IPS DF 6.9 (cell line): ENCODE results near the gene MCF2L2.
"Not testable (repeated sequence)": the region's sequence is repeated elsewhere in the genome, so short reads cannot be mapped to it uniquely, and the experiment has no call there.

Source experiments
- DNase-seq: peaks from one replicate; pipeline ENCODE4 v3.0.0-alpha.2; 2013; ENCODE audit warnings: low read depth, low spot score
- H3K27ac ChIP-seq: one replicate; pipeline ENCODE4 v1.5.1; 2013; ENCODE audit warnings: low read length, control low read depth
- H3K27me3 ChIP-seq: 2 replicates; pipeline ENCODE4 v1.6.1; 2013; ENCODE audit warnings: mild to moderate bottlenecking, low read length; ENCODE audit not compliant: control insufficient read depth, insufficient read depth
- H3K36me3 ChIP-seq: 2 replicates; pipeline ENCODE4 v1.6.1; 2013; ENCODE audit warnings: low read length; ENCODE audit not compliant: control insufficient read depth, insufficient read depth
- H3K4me1 ChIP-seq: 2 replicates; pipeline ENCODE4 v1.6.1; 2013; ENCODE audit warnings: low read length; ENCODE audit not compliant: control insufficient read depth, insufficient read depth
- H3K4me3 ChIP-seq: 2 replicates; pipeline ENCODE4 v1.5.1; 2013; ENCODE audit warnings: mild to moderate bottlenecking, low read length
- H3K9me3 ChIP-seq: 2 replicates; pipeline ENCODE4 v1.6.1; 2013; ENCODE audit warnings: low read length, inconsistent platforms; ENCODE audit not compliant: control insufficient read depth, insufficient read depth
- WGBS: extraction: QIAGEN DNeasy Blood & Tissue Kit; methylation state at CpG from one replicate; pipeline ENCODE4 v1.1.7; 2013; ENCODE audit warnings: mixed read lengths, missing lambda C conversion rate; ENCODE audit not compliant: insufficient read length, insufficient coverage; 5-methylcytosine and 5-hydroxymethylcytosine counted together

MCF2L2 gene

GRCh38 chr3:183430325-183430957, 2.0 kb upstream of the MCF2L2 start:
- Histone ChIP-seq H3K9me3 (no peaks in the 10 kb centered on the region), H3K27ac (no peak overlapping the region), H3K4me1 (peaks cover 5% of the 10 kb centered on the region; the same call in 1 of the 2 replicates), H3K36me3 (no peaks in the 10 kb centered on the region), H3K4me3 (no peak overlapping the region), H3K27me3 (no peaks in the 10 kb centered on the region; the same call in 1 of the 2 replicates)
- WGBS, result no CpG with 5 or more reads among the region's 5 CpGs
- no peak for DNase-seq

GRCh38 chr3:183427876-183428446, 458 bp downstream of the MCF2L2 start:
- H3K4me3 ChIP-seq, result peak overlapping the region; percentile 98
- no peak for DNase-seq
- WGBS, result no CpG with 5 or more reads among the region's 47 CpGs
- H3K36me3 ChIP-seq, result no peaks in the 10 kb centered on the region
- H3K4me1 ChIP-seq, result peaks cover 2% of the 10 kb centered on the region; the same call in 1 of the 2 replicates
- H3K27me3 ChIP-seq, result no peaks in the 10 kb centered on the region
- no peak overlapping the region for H3K27ac ChIP-seq
- H3K9me3 ChIP-seq, result no peaks in the 10 kb centered on the region

- Histone ChIP-seq H3K4me3 (peak overlapping the region; percentile 98; the same call in 1 of the 2 replicates), H3K4me1 (peaks cover 2% of the 10 kb centered on the region; the same call in 1 of the 2 replicates), H3K9me3 (no peaks in the 10 kb centered on the region), H3K36me3 (no peaks in the 10 kb centered on the region), H3K27me3 (no peaks in the 10 kb centered on the region), H3K27ac (no peak overlapping the region)
- DNase-seq, result no peak
- WGBS, result no CpG with 5 or more reads among the region's 28 CpGs
Measured at GRCh38 chr3:183427196-183427875, 1.1 kb downstream of the MCF2L2 start.

GRCh38 chr3:183418807-183419206, 9.6 kb downstream of the MCF2L2 start:
- H3K4me3 ChIP-seq, H3K27ac ChIP-seq, H3K4me1 ChIP-seq, H3K36me3 ChIP-seq, H3K27me3 ChIP-seq, H3K9me3 ChIP-seq, DNase-seq: not testable (repeated sequence)
- WGBS, result no CpG with 5 or more reads among the region's 2 CpGs

- Histone ChIP-seq H3K27me3 (no peaks in the 10 kb centered on the region), H3K9me3 (no peaks in the 10 kb centered on the region), H3K4me3 (no peak overlapping the region), H3K4me1 (no peaks in the 10 kb centered on the region), H3K36me3 (no peaks in the 10 kb centered on the region), H3K27ac (no peak overlapping the region)
- WGBS, result no CpG with 5 or more reads among the region's 3 CpGs
- DNase-seq, result no peak
Measured at GRCh38 chr3:183411216-183411922, 17.1 kb downstream of the MCF2L2 start.

GRCh38 chr3:183410759-183411158, 17.7 kb downstream of the MCF2L2 start:
- DNase-seq, result no peak

GRCh38 chr3:183410280-183410679, 18.1 kb downstream of the MCF2L2 start:
- Histone ChIP-seq H3K4me3 (no peak overlapping the region), H3K36me3 (no peaks in the 10 kb centered on the region), H3K27ac (no peak overlapping the region), H3K4me1 (no peaks in the 10 kb centered on the region), H3K27me3 (no peaks in the 10 kb centered on the region), H3K9me3 (no peaks in the 10 kb centered on the region)
- no peak for DNase-seq
- WGBS, result no CpG with 5 or more reads among the region's 5 CpGs

More at GRCh38 chr3:183410759-183411158, 17.7 kb downstream of the MCF2L2 start:
- H3K27me3 ChIP-seq, result no peaks in the 10 kb centered on the region
- H3K36me3 ChIP-seq, result no peaks in the 10 kb centered on the region
- no peaks in the 10 kb centered on the region for H3K4me1 ChIP-seq
- H3K4me3 ChIP-seq, result no peak overlapping the region
- no peak overlapping the region for H3K27ac ChIP-seq
- H3K9me3 ChIP-seq, result no peaks in the 10 kb centered on the region

- Histone ChIP-seq H3K4me1 (no peaks in the 10 kb centered on the region), H3K9me3 (no peaks in the 10 kb centered on the region), H3K36me3 (no peaks in the 10 kb centered on the region), H3K4me3 (no peak overlapping the region), H3K27me3 (no peaks in the 10 kb centered on the region), H3K27ac (no peak overlapping the region)
- no CpG with 5 or more reads among the region's 2 CpGs for WGBS
- DNase-seq, result no peak
Measured at GRCh38 chr3:183409219-183409618, 19.2 kb downstream of the MCF2L2 start.

- Histone ChIP-seq H3K4me1 (no peaks in the 10 kb centered on the region), H3K9me3 (no peaks in the 10 kb centered on the region), H3K27me3 (no peaks in the 10 kb centered on the region), H3K36me3 (no peaks in the 10 kb centered on the region), H3K27ac (no peak overlapping the region), H3K4me3 (no peak overlapping the region)
- no peak for DNase-seq
- WGBS, result no CpG with 5 or more reads among the region's 1 CpG
Measured at GRCh38 chr3:183401678-183402077, 26.7 kb downstream of the MCF2L2 start.

- no CpG with 5 or more reads among the region's 13 CpGs for WGBS
- no peaks in the 10 kb centered on the region for H3K27me3 ChIP-seq
- no peaks in the 10 kb centered on the region for H3K36me3 ChIP-seq
- H3K4me3 ChIP-seq, result no peak overlapping the region
- H3K9me3 ChIP-seq, result no peaks in the 10 kb centered on the region
- no peaks in the 10 kb centered on the region for H3K4me1 ChIP-seq
- DNase-seq, result no peak
- no peak overlapping the region for H3K27ac ChIP-seq
Measured at GRCh38 chr3:183400352-183400751, 28.1 kb downstream of the MCF2L2 start.
